RPMI8226 (cell line): ENCODE results near the gene RAB3GAP1.
A peak's percentile ranks its signal among the peaks of the same experiment; 100 is the strongest.
"Not testable (repeated sequence)": the region's sequence is repeated elsewhere in the genome, so short reads cannot be mapped to it uniquely, and the experiment has no call there.

Experiments used
- DNase-seq: peaks from one replicate; pipeline ENCODE4 v3.0.0-alpha.2; 2015

The RAB3GAP1 gene

DNA sequence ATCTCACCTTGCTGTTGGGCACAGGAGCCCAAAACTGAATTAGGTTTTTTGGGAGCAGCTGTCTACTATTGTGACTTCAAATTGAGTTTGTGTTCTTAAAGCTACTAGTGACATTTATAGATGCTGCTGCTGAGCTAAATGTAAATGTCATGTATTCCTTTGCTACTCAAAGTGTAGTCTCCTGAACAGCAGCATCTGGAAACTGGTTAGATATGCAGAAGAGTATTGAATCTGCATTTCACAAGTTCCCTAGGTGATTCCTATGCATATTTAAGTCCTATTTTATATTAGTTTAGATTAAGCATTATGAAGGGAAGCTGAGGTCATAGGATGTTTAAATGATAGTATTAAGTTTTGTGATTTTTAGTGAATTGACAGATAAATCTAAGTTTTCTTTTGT is 67.5 kb downstream of the RAB3GAP1 start:
- no peak for DNase-seq

DNA sequence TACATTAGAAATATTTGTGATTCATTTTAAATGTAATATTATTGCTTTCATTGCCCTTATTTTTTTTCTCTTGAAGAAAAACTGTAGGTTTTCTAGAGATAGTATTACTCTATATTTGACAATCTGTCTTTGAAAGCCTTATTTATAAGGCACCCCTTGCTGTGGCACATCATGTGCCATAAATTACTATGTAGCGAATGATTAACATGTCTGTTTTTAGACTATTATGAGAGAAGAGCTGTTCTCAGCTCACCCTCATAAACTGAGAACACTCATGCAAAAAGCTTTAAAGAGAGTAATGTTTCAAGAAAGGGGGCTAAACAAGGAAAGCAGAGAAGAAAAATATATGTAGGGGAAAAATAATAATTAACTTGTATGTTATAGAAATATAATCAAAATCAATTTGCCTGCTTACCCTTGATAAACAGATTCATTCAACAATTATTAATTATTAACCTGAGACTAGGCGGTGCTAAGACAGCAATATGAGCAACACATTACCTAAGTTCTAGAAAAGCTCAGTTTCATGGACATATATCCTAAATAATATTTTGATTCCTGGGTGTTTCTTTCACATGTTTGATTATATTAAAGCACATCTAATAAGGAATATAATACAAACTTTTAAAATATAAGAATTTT is 69.0 kb downstream of the RAB3GAP1 start:
- DNase-seq: no peak

GRCh38 chr2:135121658-135122039 is 69.6 kb downstream of the RAB3GAP1 start:
- DNase-seq: not testable (repeated sequence)

DNA sequence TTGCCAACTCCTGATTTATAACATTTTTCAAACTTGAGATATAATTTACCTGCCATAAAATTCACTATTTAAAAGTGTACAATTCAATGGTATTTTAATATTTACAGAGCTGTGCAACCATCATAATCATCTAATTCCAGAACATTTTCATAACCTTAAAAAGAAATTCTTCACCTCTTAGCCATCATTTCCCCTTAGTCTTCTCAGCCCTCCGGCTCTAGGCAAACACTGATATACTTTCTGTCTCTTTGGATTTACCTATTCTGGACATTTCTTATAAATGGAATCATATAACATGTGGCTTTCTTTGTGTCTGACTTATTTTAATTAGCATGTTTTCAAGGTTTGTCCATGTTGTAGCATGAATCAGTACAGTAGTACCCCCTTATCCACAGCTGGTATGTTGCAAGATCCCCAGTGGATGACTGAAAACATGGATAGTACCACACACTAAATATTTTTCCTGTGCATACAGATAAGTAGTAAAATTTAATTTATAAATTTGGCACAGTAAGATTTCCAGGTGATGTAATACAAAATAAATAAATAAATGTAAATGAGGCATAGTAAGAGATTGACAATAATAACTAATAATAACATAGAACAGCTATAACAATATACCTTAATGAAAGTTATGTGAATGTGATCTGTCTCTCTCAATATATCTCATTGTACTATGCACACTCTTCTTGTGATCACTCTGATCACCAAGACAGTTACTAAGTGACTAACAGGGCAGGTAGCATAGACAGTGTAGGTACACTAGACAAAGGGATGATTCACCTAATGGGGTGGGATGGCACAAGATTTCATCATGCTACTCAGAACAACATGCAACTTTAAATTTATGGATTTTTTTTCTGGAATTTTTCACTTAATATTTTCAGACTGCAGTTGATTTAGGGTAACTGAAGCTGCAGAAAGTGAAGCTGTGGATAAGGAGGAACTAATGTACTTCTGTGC is 73.1 kb downstream of the RAB3GAP1 start:
- no peak for DNase-seq

- no peak for DNase-seq
Observed at GRCh38 chr2:135125940-135126339, 73.8 kb downstream of the RAB3GAP1 start.

GRCh38 chr2:135130751-135131150 is 78.7 kb downstream of the RAB3GAP1 start:
- DNase-seq: no peak

- DNase-seq: no peak
Observed at GRCh38 chr2:135132314-135132713, 80.2 kb downstream of the RAB3GAP1 start.

DNA sequence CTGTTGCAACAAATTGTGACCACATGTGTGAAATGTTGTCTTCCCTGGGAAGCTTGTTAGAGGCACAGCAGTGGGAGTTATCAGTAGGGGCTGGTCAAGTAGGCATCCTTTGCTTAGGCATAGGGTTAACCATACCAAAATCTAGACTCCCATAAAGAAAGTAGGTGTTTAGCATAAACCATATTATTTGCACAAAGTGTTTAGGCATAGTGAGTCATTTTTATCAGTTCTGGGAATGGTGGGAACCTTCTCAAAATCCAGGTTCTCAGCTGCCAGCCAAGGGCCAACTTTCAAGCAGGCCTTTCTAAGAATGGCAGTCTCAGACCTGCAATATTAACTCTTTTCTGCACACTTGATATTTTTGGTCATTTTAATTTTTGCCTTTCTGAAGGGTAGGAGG is 88.5 kb downstream of the RAB3GAP1 start:
- DNase-seq: no peak

GRCh38 chr2:135142323-135142722 is 90.2 kb downstream of the RAB3GAP1 start:
- no peak for DNase-seq

DNA sequence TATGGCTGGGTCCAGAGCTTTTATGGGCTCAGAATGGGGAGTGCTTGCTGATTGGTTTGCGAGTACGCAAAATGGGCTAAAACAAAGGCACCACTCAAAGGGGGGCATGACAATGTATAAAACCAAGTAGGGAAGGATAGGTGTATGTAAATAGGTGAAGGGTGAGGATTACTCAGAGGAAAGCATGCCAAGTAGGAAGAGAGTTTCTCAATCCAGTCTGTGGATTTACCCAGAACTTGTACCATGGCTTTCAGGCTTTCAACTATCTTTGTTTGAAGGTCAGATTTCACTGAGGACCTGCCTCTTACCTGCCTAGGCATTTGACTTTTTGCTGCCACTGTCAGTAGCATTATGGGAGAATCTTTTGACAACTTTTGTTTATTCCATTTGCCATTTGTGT is 92.3 kb downstream of the RAB3GAP1 start:
- no peak for DNase-seq

DNA sequence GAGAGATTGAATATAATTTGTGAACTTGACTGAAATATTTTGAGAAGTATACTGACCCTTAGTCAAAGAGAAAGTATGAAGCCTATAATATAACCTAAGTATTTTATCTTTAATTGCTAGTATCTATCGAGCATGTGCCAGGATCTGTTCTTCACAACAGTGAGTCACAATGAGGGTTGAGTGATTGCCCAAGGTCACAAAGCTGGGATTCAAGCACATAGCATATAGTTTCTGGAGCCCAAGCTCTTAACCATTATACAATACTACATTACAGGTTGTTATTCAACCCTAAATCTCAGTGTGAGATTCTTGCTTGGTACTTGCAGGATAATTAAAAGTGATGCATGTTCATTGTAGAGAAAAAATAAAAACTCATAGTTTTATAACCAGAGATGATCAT is 97.2 kb downstream of the RAB3GAP1 start:
- DNase-seq: no peak

GRCh38 chr2:135150725-135151124 is 98.6 kb downstream of the RAB3GAP1 start:
- DNase-seq: no peak

DNA sequence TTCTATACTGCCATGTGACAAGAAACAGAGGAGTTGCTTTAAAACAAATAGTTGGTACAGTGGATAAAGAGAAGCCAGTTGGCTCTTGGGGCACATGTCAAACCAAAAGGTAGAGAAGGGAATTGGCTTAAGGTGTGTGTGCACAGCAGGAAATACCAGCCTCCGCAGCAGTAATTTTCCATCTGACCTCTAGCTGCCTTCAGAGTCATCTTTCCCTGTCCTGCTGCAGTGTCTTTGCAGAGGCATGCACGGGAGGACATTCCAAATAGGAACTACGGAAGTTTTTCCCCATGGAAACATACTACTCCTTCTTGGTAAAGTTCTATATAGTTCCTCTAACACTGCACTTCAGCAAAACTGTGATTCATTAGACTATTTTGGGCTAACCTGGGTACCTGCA is 99.5 kb downstream of the RAB3GAP1 start:
- no peak for DNase-seq

DNA sequence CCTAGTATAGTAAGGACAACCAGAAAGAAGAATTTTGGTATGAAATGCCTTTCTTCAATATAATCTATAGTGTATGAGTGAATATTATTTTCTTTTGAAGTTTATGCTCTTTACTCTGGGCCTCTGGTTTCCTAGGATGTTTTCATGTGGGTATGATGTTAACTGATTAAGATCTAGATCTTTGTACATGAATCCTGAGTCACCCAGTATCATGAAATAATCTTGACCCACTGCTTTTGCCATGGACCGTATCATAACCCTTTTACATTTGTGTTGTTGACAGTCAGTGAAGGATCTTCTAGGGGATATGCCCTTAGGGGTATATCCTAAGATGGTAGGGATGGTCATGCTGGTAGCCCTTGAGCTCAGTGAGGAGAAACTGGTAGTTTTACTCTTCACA is 100.3 kb downstream of the RAB3GAP1 start:
- no peak for DNase-seq

- no peak for DNase-seq
Observed at GRCh38 chr2:135154962-135155361, 102.9 kb downstream of the RAB3GAP1 start.

- DNase-seq: no peak
Observed at GRCh38 chr2:135157856-135158255, 105.8 kb downstream of the RAB3GAP1 start.

- DNase-seq: no peak
Observed at GRCh38 chr2:135159191-135159590, 107.1 kb downstream of the RAB3GAP1 start.

DNA sequence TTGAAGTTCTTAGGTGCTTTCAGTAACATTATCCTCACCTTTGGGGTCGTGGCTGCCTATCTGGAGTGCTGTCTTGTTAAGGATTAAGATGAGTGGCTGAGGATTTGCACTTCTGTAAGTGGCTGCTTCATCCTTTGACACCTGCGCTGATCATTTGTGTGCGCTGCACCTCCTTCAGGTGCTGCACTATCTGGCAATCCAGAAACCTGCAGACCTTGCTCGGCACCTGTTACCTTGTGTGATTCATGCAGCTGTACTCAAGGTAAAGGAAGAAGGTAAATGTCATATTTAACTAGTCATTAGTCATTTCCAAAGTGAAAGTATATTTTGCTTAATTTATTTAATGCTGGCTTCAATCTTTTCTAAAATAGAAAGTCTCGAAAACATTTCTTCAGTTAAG is 110.3 kb downstream of the RAB3GAP1 start:
- DNase-seq: peak; percentile 84

GRCh38 chr2:135162786-135163185 is 110.7 kb downstream of the RAB3GAP1 start:
- peak; percentile 48 for DNase-seq

- peak; percentile 62 for DNase-seq
Observed at GRCh38 chr2:135163306-135163705, 111.2 kb downstream of the RAB3GAP1 start.

- no peak for DNase-seq
Observed at GRCh38 chr2:135163901-135164300, 111.8 kb downstream of the RAB3GAP1 start.

- no peak for DNase-seq
Observed at GRCh38 chr2:135164431-135164830, 112.3 kb downstream of the RAB3GAP1 start.

DNA sequence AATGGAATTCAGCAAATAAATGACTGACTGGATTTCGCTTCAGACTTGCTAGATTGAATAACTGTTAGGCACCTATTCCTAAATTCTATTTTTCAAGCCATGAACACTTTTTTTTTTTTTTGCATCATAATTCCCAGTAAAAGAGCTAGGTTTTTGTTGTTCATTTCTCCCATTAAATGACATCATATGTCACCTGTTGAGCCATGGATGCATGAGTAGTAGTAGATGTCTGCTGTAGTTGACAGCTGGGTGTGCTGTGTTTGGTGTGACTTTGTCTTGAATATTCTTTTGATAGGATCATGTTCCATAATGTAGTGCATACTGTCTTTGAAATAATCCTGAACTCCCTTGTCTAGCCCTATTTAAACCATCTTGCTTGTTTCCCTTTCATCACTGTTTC is 115.2 kb downstream of the RAB3GAP1 start:
- no peak for DNase-seq

- no peak for DNase-seq
Observed at GRCh38 chr2:135168204-135168856, 116.2 kb downstream of the RAB3GAP1 start.
